Measurements from ENCODE around the gene FOXN4.

The FOXN4 gene

DNA sequence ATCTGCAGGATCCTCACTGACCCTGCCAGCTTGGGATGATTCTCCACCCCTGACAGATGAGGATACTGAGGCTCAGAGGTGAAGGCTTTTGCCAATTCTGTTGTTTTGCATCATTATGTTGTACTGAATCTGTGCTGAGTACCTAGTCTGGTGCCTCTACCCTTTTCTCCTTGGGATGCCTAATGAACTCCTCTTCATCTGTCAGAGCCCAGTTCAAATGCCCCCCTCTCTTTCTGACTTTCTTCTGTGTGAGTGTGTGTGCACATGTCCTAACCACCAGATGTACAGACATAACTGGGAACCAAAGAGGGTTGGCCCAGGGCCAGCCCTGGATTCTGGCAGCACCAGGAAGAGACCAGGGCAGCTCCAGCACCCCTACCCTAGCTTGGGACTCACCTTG is 22.8 kb downstream of the FOXN4 start:
- H3K9me3 Mint-ChIP-seq = no peaks in the 10 kb centered on the region
- no peak for DNase-seq (ENCODE audit: low spot score)
- no peaks in the 10 kb centered on the region for H3K4me1 Mint-ChIP-seq (ENCODE audit: low read depth)
- H3K4me3 Mint-ChIP-seq = no peak overlapping the region
- H3K36me3 Mint-ChIP-seq (ENCODE audit: low read depth) = no peaks in the 10 kb centered on the region
- H3K27me3 Mint-ChIP-seq (ENCODE audit: low read depth) = peaks cover 5% of the 10 kb centered on the region
- no peak overlapping the region for H3K27ac Mint-ChIP-seq

DNA sequence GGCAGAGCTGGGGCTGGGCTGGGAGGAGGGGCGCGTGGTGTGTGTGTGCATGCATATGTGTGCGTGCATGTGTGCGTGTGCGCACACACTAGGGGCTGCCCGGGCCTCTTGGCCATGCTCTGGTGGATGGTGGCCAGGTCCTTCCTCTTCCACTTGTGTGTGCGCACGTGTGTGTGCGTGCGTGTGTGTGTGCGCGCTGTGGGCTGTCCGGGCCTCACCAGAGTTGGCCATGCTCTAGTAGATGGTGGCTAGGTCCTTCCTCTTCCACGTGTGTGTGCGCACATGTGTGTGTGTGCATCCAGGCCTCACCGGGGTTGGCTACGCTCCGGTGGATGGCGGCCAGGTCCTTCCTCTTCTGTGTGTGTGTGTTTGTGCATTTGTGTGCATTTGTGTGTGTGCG is 24.7 kb downstream of the FOXN4 start:
- H3K4me1 Mint-ChIP-seq (ENCODE audit: low read depth) = no peaks in the 10 kb centered on the region

DNA sequence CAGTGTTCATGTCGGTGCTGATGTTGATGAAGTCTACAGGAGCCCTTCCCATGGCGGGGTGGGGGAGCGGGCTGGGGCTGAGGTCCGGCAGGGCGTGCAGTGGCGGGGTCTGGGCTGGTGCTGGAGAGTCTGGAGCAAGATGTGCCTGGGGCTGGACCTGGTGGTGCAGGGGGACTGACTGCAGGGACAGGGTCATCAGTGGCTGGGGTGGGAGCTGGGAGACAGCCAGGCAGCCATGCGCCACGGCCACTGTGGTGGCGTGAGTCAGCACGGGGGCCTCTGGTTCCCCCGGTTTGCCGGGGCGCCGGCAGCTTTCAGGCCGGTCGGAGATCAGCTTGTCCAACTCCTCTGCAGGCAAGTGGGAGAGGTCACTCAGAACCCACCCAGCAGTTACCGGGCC is 27.6 kb downstream of the FOXN4 start:
- no peak for DNase-seq (ENCODE audit: low spot score)
- Mint-ChIP-seq H3K9me3 (no peaks in the 10 kb centered on the region), H3K27me3 (ENCODE audit: low read depth) (no peaks in the 10 kb centered on the region), H3K27ac (no peak overlapping the region), H3K36me3 (ENCODE audit: low read depth) (no peaks in the 10 kb centered on the region), H3K4me3 (no peak overlapping the region), H3K4me1 (ENCODE audit: low read depth) (peaks cover 1% of the 10 kb centered on the region)

More for the DNA sequence above, 24.7 kb downstream of the FOXN4 start:
- Mint-ChIP-seq H3K9me3 (no peaks in the 10 kb centered on the region), H3K4me3 (no peak overlapping the region), H3K27ac (no peak overlapping the region), H3K36me3 (ENCODE audit: low read depth) (no peaks in the 10 kb centered on the region), H3K27me3 (ENCODE audit: low read depth) (peaks cover 2% of the 10 kb centered on the region)
- no peak for DNase-seq (ENCODE audit: low spot score)

DNA sequence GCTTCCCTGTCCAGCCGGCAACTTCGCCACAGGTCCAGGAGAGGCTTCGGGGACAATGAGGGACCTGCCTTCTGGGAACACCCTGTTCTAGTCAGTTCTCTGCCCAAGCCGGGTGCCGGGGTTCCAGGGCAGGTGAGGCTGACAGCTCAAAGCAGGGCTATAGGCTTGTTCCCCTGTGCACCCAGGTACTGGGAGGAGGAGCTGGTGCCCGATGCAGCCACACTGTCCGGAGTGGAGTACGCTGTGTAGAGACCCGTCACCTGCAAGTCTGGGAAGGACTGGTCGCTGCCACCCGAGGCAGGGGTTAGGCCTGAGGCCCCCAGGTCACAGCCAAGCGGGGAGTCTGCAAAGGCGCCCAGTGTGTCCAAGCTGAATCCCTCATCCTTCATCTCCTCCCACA is 29.6 kb downstream of the FOXN4 start:
- H3K36me3 Mint-ChIP-seq (ENCODE audit: low read depth) = no peaks in the 10 kb centered on the region
- H3K4me1 Mint-ChIP-seq (ENCODE audit: low read depth) = peaks cover 1% of the 10 kb centered on the region
- no peak overlapping the region for H3K27ac Mint-ChIP-seq
- no peaks in the 10 kb centered on the region for H3K9me3 Mint-ChIP-seq
- DNase-seq (ENCODE audit: low spot score) = no peak
- no peak overlapping the region for H3K4me3 Mint-ChIP-seq
- H3K27me3 Mint-ChIP-seq (ENCODE audit: low read depth) = no peaks in the 10 kb centered on the region

DNA sequence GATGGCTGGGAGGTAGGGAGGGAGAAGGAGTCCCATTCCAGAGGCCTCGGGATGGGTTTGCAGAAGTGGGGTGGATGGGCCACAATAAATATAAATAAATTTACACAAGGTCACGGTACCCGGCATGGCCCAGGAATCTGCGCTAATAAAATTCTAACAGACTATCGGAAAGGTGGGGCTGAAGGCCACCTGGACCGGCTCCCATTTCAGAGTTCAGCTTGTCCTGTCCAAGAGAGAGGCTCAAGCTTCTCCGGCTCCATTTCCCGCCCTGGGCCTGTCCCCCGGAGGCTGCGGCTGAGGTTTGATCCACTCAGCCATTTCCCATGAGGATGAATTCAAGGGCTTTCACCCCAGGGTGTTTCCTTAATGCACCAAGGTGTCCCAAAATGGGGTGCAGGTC is 30.2 kb downstream of the FOXN4 start:
- no peak overlapping the region for H3K4me3 Mint-ChIP-seq
- H3K36me3 Mint-ChIP-seq (ENCODE audit: low read depth) = no peaks in the 10 kb centered on the region

DNA sequence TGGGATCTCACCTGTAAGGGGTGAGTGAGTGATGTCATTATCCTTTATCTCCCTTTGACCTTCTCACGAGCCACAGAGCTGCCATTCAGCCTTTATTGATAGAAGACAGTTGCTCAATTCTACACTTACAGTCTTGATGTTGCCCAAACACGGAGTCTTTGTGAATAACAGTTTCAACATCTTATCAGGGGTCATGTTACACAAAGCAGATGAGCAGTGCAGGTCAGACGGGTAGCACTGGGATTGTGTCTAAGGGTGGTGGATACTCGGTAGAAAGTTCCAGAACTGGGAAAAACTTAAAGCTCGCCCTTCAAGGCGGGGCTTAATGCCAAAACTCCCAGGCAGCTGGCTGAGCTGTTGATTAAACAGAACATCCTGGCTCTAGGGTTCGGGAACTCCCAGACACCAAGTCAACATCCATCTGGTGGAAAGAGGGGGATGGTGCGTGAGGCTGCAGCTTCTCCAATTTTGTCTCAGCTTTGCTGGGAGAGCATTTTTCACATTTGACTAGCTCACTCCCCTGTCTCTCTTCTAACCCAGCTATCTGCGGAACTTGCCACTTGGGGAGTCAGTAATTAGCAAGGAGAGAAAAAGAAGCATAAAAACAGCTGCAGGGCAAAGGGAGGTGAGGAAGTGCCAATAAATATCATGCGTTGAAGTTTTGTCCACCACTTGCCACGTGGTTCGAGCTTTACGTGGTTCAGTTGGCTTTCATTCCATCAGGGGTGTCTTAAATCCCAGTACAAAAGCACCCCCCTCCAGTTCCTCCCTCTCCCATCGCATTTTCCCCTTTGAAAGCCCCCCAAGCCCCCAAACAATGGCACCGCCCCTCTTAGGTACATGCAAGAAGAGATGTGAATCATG is 31.0 kb downstream of the FOXN4 start:
- H3K4me1 Mint-ChIP-seq (ENCODE audit: low read depth) = peaks cover 1% of the 10 kb centered on the region
- H3K27me3 Mint-ChIP-seq (ENCODE audit: low read depth) = no peaks in the 10 kb centered on the region
- no peak overlapping the region for H3K4me3 Mint-ChIP-seq
- no peaks in the 10 kb centered on the region for H3K9me3 Mint-ChIP-seq
- no peaks in the 10 kb centered on the region for H3K36me3 Mint-ChIP-seq (ENCODE audit: low read depth)
- no peak for DNase-seq (ENCODE audit: low spot score)
- H3K27ac Mint-ChIP-seq = no peak overlapping the region

More for the DNA sequence above, 30.2 kb downstream of the FOXN4 start:
- H3K4me1 Mint-ChIP-seq (ENCODE audit: low read depth) = peaks cover 1% of the 10 kb centered on the region
- no peaks in the 10 kb centered on the region for H3K27me3 Mint-ChIP-seq (ENCODE audit: low read depth)
- H3K9me3 Mint-ChIP-seq = no peaks in the 10 kb centered on the region
- no peak overlapping the region for H3K27ac Mint-ChIP-seq
- no peak for DNase-seq (ENCODE audit: low spot score)

DNA sequence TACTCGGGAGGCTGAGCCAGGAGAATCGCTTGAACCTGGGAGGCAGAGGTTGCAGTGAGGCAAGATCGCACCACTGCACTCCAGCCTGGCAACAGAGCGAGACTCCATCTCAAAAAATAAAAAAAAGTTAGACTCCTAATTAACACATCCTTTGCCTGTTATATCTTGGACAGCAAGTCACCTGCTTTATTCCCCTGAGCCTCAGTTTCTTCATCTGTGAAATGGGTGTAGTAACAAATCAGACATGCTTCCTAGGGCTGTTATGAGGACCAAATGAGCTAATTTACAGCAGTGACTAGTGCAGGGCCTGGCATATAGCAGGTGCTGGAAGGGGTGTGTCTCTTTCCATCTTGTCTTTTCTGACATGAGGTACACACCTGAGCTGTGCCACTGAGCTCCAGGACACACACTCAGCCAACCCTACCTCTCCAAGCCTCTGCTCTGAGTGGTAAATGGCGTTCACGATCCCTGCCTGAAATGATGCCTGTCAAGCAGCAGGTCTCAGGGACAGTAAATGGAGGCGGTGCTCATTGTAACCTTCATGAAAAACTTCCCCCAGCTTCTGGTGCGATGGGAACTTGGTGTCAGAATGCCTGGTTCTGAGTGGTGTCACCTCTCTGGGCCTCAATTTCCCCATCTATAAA is 31.7 kb downstream of the FOXN4 start:
- no peak for DNase-seq (ENCODE audit: low spot score)
- Mint-ChIP-seq H3K36me3 (ENCODE audit: low read depth) (no peaks in the 10 kb centered on the region), H3K27ac (no peak overlapping the region), H3K4me1 (ENCODE audit: low read depth) (peaks cover 1% of the 10 kb centered on the region), H3K4me3 (no peak overlapping the region), H3K27me3 (ENCODE audit: low read depth) (peaks cover 3% of the 10 kb centered on the region), H3K9me3 (no peaks in the 10 kb centered on the region)

DNA sequence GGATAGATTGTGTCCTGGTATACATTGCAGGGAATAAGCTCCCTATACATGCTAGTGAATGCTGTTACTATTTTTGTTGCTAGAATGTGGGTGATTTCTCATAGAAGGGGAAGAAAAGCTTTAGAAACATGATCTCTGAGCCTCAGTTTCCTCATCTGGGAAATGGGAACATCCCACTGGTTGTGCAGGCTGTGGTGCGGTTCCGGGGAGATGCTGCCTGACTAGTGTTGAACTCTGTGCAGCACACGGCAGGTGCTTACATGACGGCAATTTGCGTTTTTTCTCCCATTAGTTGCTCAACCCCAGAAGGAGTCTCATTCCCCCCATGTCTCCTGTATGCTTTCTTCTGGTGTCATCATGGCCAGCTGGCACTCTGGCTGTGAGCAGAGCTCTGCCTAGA is 32.9 kb downstream of the FOXN4 start:
- Mint-ChIP-seq H3K27me3 (ENCODE audit: low read depth) (peaks cover 4% of the 10 kb centered on the region), H3K27ac (no peak overlapping the region), H3K9me3 (no peaks in the 10 kb centered on the region), H3K36me3 (ENCODE audit: low read depth) (no peaks in the 10 kb centered on the region), H3K4me3 (no peak overlapping the region), H3K4me1 (ENCODE audit: low read depth) (peaks cover 1% of the 10 kb centered on the region)
- DNase-seq (ENCODE audit: low spot score) = no peak

DNA sequence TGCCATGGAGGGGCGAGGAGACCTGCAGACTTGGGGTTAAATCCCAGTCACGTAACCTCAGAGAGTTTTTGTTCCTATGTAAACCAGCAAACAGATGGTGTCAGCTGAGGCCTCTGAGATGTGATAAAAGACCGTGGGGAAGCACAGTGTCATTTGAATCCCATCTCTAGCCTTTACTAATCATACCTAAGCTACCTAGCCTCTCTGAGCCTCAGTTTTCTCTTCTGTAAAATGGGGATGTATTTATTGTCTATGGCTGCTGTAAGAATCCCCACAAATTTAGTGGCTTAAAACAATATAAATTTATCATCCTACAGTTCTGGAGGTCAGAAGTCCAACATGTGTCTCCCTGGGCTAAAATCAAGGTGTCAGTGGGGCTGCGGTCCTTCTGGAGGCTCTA is 33.9 kb downstream of the FOXN4 start:
- Mint-ChIP-seq H3K27ac (no peak overlapping the region), H3K36me3 (ENCODE audit: low read depth) (no peaks in the 10 kb centered on the region), H3K27me3 (ENCODE audit: low read depth) (peaks cover 8% of the 10 kb centered on the region), H3K9me3 (no peaks in the 10 kb centered on the region), H3K4me1 (ENCODE audit: low read depth) (peaks cover 1% of the 10 kb centered on the region), H3K4me3 (no peak overlapping the region)
- DNase-seq (ENCODE audit: low spot score) = no peak

DNA sequence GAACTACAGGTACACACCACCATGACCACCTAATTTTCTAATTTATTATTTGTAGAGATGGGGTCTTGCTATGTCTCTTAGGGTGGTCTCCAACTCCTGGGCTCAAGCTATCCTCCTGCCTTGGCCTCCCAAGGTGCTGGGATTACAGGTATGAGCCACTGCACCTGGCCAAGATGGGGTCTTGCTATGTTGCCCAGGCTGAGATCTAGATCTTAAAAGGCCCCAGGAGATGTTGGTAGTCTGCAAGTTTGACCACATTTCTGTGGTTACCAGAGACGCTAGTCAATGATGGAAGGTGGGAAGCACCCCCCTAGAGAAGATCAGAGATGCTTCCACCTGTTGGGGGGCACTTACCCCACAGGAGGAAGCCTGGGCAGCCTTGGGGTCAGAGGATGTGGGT is 34.7 kb downstream of the FOXN4 start:
- Mint-ChIP-seq H3K27ac (no peak overlapping the region), H3K4me1 (ENCODE audit: low read depth) (peaks cover 1% of the 10 kb centered on the region), H3K27me3 (ENCODE audit: low read depth) (peaks cover 8% of the 10 kb centered on the region), H3K4me3 (no peak overlapping the region), H3K9me3 (no peaks in the 10 kb centered on the region), H3K36me3 (ENCODE audit: low read depth) (no peaks in the 10 kb centered on the region)
- no peak for DNase-seq (ENCODE audit: low spot score)

DNA sequence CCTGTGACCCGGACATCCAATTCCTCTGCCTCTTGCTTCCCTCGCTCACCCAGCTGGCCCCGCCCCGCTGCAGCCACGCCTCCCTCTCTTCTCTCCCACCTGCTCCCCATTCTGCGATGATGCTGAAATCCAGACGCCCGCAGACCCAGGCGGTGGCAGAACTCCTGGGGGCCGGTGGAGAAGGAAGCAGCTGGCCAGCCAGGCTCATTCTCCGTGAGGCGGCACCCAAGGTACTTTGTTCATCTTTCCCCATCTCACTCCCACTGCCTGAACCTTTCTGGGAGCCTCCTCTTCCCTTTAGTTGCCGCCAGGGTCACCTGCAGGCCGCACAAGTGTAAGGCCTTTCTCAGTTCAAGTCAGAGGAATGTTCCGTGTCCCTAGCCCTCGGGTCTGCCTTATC is 35.7 kb downstream of the FOXN4 start:
- DNase-seq (ENCODE audit: low spot score) = no peak
- H3K4me3 Mint-ChIP-seq = no peak overlapping the region
- H3K4me1 Mint-ChIP-seq (ENCODE audit: low read depth) = peaks cover 1% of the 10 kb centered on the region
- peaks cover 8% of the 10 kb centered on the region for H3K27me3 Mint-ChIP-seq (ENCODE audit: low read depth)
- no peaks in the 10 kb centered on the region for H3K9me3 Mint-ChIP-seq
- H3K27ac Mint-ChIP-seq = no peak overlapping the region
- H3K36me3 Mint-ChIP-seq (ENCODE audit: low read depth) = no peaks in the 10 kb centered on the region

DNA sequence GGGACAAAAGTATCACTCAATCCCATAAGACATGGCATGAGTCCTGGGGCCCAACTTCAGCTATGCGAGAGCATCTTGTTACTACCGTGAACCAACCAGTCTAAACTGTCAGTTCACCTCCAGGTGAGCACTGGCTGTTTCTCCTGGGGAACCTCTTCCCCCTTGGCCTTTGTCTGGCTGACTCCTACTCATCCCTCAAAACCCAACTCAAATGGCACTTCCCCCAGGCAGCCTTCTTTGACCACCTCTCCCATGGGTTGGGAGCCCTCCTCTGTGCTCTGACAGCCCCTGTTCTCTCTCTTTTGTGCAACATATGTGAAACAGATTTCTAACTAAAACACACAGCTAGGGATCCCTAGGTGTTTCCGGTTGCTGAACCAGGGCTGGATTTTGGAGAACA is 37.7 kb downstream of the FOXN4 start:
- H3K4me3 Mint-ChIP-seq = no peak overlapping the region
- H3K27ac Mint-ChIP-seq = no peak overlapping the region
- H3K27me3 Mint-ChIP-seq (ENCODE audit: low read depth) = peaks cover 8% of the 10 kb centered on the region
- H3K4me1 Mint-ChIP-seq (ENCODE audit: low read depth) = no peaks in the 10 kb centered on the region
- no peak for DNase-seq (ENCODE audit: low spot score)
- H3K9me3 Mint-ChIP-seq = no peaks in the 10 kb centered on the region
- H3K36me3 Mint-ChIP-seq (ENCODE audit: low read depth) = no peaks in the 10 kb centered on the region

DNA sequence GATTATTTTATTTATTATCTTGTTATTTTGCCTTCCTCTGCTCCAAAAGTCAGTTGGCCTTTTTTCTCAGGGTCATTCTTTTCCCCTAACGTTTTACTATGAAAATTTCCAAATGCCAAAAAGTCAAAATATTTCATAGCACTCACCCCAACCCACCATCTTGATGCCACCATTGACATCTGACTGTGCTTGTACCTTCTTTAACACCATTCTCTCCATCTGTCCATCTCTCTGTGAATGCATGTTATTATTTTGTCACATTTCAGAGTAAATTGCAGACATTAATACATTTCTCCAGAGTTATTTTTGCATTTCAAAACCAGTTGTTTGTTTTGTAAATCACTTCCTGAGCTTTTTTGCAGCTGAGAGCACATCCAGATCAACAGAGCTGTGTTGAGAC is 38.6 kb downstream of the FOXN4 start:
- no peaks in the 10 kb centered on the region for H3K36me3 Mint-ChIP-seq (ENCODE audit: low read depth)
- DNase-seq (ENCODE audit: low spot score) = no peak
- H3K4me3 Mint-ChIP-seq = no peak overlapping the region
- H3K4me1 Mint-ChIP-seq (ENCODE audit: low read depth) = no peaks in the 10 kb centered on the region
- no peaks in the 10 kb centered on the region for H3K9me3 Mint-ChIP-seq
- H3K27me3 Mint-ChIP-seq (ENCODE audit: low read depth) = peaks cover 8% of the 10 kb centered on the region
- H3K27ac Mint-ChIP-seq = no peak overlapping the region

DNA sequence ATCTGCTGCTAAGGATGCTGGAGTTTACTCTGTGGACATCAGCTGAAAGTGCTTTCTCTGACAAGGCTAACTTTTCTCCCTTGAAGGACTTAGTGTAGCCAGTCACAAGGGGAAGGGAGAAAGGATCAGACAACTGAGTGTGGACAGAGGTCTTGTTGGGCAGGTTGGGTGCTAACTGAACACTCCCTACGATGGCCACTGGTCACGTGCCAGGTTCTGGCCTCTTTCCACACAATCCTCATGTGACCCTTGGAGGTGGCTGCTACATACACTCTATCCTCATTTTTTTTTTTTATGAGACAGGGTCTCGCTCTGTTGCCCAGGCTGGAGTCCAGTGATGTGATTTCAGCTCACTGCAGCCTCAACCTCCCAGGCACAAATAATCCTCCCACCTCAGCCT is 39.7 kb downstream of the FOXN4 start:
- Mint-ChIP-seq H3K27ac (no peak overlapping the region), H3K27me3 (ENCODE audit: low read depth) (peaks cover 8% of the 10 kb centered on the region), H3K9me3 (no peaks in the 10 kb centered on the region), H3K36me3 (ENCODE audit: low read depth) (no peaks in the 10 kb centered on the region), H3K4me3 (no peak overlapping the region), H3K4me1 (ENCODE audit: low read depth) (no peaks in the 10 kb centered on the region)
- DNase-seq (ENCODE audit: low spot score) = no peak

All from T-helper 2 cell treated with Interferon-gamma antibody and Interleukin-4, amounts not matched to agents 5 μg/mL and 100 μg/mL, for 36 hours (primary cell).